Right lung (tissue), 5 donors: ENCODE measurements around the gene U2SURP. TPM values are rescaled to one million over a fixed set of nuclear protein-coding genes. Genes with fewer than 3 reads are reported as not detected.
"Not testable (repeated sequence)": the region's sequence is repeated elsewhere in the genome, so short reads cannot be mapped to it uniquely, and the experiment has no call there.

Experiments used
- DNase-seq, 2 donors: peaks; one replicate each; pipeline ENCODE4 v3.0.0-alpha.2; 2013
- polyA plus RNA-seq, 5 donors: library from polyadenylated mRNA; unstranded; fragments of 120-200 nt; gene quantifications; one replicate each; pipeline versions ENCODE4 v1.2.1 to v1.2.3, GENCODE V29; 2013; ENCODE audit warnings: inconsistent platforms in 1 of 5, low replicate concordance in 1 of 5; ENCODE audit not compliant: insufficient read length in 5 of 5, insufficient read depth in 1 of 5

Gene U2SURP
- polyA plus RNA-seq, 5 donors = 112 to 231 (median 197) TPM

DNA sequence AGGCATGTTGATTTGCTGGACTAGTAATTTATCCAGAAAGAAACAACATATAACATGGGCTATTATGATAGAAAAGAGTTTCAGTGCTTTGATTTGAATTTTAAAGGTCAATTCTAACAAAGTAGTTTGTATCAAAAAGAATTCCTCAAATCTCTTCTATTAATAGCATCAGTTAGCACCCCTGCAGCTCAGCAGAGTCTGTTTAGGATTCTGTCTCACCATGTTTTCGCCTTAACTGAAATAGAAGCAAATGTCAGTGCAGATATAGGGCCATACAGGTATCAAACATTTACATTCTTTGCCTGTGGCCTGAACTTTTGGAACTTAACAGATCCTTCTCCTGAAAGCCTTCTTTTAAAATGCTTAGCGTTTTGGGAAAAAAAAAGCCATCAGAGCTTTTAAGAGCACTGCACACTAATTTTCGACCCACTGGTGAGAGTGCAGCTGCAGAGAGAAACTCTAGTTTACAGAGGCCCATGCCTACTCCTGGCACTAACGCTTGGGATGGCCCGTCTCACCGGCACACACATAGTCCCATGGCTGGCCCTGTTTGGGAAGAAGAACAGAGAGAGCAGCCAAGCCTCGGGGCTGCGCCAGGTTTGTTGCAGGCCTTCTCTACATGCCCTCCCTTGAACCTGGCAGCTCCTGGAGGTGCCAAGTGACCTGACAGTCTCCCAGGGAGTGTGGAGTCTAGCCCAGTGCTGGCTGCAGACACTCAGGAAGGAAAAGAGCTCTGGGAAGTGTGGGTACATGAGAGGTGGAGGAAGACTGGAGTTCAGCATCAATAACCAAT is 28.0 kb upstream of the U2SURP start:
- DNase-seq = no peak

DNA sequence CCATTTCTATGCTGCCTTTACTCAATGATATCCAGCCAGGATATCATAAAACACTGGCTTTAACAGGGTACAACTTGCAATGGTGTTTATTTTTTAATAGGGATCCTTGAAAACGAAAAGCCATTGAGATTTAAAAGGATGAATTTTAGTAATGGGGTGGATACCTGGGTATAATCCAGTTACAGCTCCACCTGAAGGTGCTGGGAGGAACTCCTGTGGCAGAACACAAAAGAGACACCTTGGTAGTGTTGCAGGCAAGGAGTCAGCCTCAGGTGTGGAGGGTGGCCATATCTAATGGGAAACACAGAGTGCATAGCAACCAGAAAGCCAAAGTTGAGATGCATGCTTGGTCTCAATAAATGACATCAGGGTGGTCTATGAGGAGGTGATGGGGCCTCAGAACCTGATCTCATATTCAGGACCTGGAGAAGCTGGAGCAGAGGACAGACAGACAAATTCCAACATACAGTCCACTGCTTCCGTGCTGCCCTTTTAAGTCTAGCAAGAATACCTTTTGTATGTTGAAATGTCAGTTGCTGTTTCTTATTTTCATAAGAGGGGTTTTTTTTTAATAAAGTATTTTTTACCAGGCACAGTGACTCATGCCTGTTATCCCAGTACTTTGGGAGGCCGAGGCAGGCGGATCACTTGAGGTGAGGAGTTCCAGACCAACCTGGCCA is 25.9 kb upstream of the U2SURP start:
- no peak for DNase-seq

DNA sequence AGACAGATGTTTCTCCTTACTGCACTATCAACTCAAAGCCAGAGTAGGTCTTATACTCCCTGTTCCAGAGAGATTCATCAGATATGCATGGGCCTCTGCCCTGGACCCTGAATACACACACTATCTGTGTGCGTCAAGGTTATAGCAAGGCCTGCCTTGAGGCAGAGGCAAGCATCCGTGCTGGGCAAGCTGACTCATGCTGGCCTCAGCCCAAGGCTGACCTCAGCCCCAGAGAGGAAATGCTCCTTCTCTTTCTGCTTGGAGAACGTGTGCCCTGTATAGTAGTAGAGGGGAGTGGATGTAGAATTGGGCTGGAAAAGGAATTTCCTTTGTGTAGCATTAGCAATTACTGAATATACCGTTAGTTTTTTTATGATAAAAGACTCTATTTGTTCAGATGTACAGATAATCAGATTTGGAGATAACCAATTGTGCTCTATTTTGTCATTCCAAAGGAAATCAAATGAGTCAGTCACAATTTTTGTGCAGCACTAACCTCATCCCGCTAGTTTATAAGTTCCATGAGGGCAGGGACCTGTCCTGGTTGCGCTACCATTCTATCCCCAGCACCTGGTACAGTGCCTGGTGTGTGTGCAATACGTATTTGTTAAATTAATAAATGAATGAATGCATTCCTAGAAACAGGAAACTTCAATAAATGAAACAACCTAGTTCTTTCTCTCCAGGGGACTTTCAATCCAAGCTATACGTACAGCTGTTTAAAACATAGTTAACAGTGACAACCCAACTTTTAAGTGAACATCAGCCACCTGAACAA is 24.6 kb upstream of the U2SURP start:
- no peak for DNase-seq

DNA sequence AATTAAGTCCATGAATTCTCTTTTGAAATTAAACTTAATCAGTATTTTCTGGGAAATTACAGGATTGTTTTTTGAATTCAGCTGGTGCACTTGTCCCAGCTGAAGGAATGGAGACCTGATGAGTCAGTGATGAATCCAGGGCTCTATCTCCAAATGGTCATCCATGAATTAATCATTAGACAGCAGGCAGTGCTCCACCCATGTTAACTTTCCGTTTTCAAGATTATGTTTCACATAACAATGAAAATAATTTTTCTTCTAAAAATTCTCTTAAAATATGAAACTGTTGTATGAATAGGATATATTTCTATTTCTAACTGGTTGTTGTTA is 24.0 kb upstream of the U2SURP start:
- no peak for DNase-seq

DNA sequence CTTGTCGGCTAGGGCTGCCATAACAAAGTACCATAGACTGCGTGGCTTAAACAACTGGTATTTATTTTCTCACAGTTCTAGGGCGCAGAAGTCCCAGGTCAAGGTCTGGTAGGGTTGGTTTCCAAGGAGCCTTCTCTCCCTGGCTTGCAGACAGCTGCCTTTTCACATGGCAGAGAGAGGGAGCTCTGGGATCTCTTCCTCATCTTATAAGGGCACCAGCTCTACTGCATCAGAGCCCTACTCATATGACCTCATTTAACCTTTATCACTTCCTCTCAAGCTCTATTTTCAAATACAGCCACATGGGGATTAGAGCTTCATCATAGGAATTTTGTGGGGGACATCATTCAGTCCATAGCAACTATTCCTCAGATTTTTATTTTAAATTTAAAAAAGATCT is 20.3 kb upstream of the U2SURP start:
- no peak for DNase-seq

DNA sequence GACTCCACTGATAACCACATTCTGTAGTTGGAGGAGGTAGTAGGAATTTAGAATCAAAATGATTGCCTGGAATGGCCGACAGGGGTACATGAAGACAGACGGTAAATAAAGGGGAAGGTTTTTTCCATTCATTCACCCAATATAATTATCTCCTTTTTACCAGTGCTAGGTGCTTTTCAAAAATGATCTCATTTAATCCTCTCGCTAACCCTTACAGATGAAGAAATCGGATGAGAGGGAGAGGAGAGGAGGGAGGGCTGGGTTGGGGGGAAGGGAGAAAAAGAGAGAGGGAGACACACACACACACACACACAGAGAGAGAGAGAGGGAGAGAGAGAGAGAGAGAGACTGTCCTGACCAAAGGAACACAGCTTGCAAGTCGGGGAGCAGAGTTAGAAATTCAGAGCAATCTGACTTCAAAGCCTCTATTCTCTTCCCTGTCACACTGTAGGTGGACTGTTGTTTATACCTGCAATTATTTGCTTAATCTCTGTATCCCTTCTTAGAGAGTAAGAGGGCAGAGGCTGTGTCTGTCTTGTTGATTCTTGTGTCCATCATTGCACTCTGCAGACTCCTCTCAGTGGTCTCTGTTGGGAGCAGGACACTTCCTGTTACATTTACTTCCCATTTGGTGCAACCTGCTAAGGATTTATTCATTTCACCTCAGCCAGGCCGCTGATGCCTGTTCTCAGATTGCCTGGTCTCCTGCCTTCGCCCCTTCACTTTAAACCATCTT is 19.2 kb upstream of the U2SURP start:
- DNase-seq = no peak

DNA sequence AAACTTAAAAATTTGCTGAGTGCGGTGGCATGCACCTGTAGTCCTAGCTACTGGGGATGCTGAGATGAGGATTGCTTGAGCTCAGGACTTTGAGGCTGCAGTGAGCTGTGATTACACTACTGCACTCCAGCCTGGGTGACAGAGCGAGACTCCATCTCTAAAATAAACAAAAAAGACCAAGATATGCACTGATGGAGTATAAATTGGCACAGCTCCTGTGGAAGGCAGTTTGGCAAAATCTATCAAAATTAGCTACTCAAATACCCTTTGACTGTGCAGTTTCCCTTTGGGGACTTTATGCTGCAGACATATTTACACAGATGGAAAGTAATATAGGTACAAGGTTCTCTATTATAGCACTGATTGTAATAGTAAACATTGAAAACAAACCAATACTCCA is 18.1 kb upstream of the U2SURP start:
- no peak for DNase-seq

DNA sequence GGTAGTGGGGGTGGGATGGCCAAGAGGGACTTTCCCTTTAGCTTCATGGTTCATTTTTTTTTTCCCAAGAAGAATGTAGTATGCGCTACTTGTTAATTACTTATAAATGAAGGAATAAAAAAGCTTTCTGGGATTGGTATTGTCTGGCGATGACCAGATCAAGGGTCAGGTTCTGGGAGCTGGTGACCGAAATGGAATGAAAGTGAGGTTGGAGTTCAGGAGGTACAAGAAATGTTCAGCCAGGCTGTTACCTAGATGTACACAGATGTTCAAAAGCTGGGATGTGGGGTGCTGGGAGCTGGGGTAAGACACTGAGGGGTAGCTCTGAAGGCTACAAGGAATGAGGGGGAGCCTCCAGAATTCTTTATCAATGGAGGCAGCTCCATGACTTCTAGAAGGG is 17.1 kb upstream of the U2SURP start:
- DNase-seq = no peak

DNA sequence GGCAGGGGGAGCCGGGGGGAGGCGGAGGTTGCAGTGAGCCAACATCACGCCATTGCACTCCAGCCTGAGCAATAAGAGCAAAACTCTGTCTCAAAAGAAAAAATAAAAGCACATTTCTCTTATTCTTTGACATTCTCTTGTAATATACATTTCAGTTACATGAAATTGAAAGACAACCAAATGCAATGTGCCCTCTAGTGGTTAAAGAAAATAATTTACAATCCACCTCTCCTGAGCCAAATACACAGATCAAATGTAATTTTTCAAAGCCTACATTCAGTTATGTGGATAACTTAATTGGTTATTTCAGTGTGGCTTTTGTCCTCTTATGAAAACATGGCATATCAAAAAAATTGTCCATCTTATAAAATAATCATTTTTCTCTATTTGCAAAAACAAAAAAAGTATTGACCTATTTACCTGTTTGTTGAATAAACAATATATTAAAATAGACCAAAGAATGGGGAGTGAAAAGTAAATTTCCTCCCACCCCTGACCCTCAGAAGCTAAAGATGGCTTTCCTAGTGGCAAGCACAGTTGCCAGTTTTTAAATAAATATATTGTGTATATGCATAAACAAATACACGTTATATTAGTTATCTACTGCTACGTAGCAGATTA is 14.2 kb upstream of the U2SURP start:
- DNase-seq = no peak

DNA sequence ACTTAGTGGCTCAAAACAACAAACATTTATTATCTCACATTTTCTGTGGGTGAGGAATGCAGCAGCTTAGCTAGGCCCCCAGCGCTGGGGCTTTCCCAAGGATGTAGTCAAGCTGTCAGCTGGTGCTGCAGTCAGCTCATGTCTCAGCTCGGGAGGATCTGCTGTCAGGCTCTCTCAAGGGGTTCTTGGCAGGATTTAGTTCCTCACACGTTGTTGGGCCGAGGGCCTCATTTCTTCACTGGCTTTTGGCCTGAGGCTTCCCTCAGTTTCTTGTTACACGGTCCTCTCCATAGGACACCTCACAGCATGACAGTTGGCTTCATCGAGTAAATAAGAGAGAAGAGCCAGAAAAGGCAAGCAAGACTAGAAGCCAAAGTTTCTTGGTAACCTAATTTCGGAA is 13.7 kb upstream of the U2SURP start:
- DNase-seq = peak; percentile 56 to 64

DNA sequence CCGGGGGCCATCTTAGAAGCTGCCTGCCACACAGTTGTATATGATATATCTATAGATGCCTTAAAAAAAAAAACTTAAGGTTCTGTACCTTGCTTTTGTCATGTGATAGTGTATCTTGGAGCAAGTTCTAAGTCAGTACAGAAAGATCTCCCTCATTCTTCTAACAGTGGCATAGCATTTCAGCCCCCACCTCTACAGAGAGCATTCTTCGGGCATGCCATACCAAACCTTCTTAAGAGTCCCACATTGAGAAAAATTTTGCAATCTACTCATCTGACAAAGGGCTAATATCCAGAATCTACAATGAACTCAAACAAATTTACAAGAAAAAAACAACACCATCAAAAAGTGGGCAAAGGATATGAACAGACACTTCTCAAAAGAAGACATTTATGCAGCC is 13.1 kb upstream of the U2SURP start:
- not testable (repeated sequence) for DNase-seq

DNA sequence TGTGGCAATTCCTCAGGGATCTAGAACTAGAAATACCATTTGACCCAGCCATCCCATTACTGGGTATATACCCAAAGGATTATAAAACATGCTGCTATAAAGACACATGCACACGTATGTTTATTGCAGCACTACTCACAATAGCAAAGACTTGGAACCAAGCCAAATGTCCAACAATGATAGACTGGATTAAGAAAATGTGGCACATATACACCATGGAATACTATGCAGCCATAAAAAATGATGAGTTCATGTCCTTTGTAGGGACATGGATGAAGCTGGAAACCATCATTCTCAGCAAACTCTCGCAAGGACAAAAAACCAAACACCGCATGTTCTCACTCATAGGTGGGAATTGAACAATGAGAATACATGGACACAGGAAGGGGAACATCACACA is 12.5 kb upstream of the U2SURP start:
- not testable (repeated sequence) for DNase-seq

DNA sequence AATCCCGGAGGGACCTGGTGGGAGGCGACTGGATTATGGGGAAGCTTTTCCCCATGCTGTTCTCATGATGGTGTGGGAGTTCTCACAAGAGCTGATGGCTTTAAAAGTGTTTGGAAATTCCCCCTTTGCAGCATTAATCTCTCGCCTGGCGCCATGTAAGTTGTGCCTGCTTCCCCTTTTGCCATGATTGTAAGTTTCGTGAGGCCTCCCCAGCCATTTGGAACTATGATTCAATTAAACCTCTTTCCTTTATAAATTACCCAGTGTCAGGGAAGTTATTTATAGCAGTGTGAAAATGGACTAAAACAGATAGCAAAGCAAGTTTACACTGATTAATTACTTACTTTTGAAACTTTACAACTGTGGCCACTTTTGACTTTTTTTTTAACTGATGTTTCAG is 10.6 kb upstream of the U2SURP start:
- DNase-seq = no peak

DNA sequence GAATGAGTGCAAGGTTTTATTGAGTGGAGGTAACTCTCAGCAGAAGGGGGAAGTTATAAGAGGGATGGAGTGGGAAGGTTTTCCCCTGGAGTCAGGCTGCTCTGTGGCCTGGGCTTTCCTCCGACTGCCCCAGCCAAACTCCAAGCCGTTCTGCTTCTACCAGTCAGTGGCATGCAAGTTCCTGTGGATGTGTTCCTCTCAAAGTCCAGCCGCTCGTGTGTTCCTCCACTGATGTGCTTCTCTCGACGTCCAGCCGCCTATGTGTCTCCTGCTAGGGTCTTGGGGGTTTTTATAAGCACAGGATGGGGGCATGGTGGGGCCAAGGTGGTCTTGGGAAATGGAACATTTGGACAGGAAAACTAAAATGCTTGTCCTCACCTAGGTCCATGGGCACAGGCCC is 9.0 kb upstream of the U2SURP start:
- no peak for DNase-seq

DNA sequence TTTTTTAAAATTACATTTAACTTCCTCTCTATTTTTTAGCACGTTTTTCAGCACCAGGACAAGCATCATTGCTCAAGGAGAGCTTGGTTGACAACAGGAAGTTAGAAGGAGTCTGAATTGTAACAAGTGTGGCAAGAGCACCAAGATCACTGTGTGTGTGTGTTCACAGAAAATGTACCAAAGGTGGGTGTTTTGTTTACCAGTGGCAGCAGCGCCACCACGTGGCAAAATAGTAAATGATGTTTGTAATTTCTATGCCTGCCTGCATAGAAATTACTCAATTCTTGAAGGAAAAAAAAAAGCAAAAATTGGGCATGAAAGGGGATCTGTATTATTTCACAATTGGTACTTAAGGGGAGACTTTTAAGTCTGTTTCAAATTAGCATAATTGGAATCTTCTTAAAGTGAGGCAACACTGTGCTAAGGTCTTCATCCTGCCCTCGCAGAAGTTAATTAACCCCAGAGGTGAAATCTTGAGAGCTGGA is 7.4 kb upstream of the U2SURP start:
- DNase-seq = peak; percentile 24 to 44

DNA sequence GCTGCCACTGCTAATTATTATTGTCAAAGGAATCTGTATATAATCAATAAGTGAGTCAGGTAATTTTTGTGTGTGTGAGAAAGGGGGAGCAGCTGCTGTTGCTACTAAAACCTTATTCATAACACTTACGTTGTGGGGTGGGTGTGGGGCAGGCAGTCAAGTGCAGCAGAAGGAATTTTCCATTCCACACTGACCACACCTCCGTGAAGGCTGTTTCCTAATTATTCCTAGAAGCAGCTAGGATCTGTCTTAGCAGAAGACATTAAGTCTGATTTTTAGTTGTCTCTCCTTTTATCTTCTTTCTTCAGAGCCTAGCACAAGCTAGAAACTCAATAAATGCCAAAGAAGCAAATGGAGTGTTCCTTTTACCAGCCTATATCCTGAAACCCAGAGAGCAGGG is 4.0 kb upstream of the U2SURP start:
- no peak for DNase-seq

DNA sequence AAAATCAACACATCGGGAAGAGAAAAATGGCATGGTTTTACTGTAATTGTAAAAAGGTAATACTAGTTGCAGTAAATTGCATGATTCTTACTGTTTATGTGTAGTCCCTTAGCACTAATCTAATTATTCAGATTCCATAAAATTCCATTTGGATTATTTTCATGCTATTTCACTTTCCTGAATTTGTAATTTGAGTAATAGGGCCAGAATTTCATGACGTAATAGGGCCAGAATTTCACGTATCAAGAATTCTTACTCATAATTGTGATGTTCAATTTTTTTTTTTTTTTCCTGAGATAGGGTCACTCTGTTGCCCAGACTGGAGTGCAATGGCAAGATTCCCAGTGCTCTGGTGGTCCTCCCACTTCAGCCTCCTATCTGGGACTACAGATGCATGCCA is 2.9 kb upstream of the U2SURP start:
- DNase-seq = no peak

DNA sequence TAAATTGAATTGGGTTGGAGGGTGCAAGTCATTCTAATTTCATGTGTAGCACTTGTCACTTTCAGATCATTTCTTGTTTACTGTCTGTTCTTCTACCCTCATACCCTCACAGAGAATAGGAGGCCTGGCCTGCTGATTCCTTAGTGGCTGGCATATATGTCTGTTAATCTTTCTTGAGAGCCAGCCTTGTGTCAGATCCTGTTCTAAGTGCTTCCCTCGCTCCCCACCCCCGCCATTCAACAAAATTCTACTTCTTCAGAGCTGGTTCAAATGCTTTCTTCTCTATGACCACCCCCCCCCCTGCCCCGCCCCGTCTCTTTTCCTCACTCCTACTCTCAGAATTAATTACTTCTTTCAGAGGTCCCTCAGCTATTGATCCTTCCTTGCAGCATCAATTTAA is 1.5 kb upstream of the U2SURP start:
- DNase-seq = no peak

DNA sequence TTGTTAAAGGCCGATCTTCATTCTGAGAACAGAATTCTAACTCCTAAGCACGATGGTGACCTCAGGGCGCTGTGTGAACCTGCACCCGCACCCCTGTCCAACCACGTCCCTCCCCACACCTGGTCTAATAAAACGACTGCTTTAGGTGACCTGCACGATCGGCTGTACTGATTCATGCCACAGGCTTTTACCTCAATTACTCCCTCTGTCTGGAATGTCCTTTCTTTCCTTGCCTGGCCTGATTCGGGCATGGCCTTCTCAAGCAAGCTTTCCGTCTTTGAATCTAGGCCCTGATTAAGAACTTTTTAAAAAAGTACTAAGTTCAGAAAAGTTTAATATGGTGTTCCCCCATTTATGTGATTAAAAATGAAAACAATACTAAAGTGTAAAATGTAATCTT is 842 bp upstream of the U2SURP start:
- DNase-seq = no peak

DNA sequence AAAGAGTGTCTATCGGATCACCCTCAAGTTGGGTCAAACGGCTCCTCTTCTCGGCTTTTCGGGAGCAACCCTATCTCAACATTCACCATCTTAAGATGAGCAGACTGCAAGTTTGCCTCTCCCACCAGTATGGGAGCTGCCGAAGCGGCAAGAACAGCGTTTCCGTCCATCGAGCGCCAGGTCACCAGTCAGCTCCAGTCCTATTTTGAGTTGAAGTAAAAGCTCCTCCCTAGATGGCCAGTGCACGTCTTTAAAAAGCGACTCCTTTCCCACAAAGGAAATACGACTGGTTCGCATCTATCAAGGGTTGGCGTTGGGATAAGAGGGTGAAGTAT is 369 bp upstream of the U2SURP start:
- no peak for DNase-seq

DNA sequence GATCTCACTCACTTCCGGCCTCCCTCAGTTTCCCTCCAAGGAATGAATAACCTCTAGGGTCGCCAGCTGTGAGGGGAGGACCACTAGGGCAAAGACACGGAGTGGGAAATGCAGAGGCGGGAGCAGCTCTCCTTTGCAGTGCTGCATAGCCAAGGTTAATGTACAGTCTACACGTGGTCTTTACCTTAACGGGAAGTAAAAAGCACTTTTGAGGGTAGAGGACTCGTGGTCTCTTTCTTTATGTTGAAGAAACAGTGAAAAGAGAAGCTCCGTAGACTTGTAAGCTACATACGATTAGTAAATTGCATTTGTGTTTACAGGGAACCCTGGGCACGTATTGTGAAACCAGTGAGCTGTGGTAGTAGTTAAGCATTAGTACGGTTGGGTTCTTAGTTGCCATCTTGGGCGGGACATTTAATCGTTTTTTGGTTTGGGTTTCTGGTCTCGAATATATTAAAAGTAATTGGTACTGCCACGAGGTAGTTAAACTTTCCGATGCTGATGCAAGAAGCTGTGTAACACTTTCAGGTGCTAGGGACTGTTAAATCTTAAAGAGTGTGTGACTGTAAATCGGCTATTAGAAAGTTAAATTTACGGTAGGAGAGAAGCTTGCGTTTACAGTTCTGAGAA is 828 bp downstream of the U2SURP start:
- DNase-seq = no peak
